ENCODE results near the gene SP6.
A peak's percentile ranks its signal among the peaks of the same experiment; 100 is the strongest.

Gene SP6

GRCh38 chr17:47850692-47851573, at the start of gene SP6:
Gene SP6, minus strand, starts transcription at chr17:47851163. Its CDS starts 2,734 bp downstream, at chr17:47848429.
- DNase-seq = peak; percentile 69

- DNase-seq = no peak
Observed at GRCh38 chr17:47899643-47900042, 48.7 kb upstream of the SP6 start.

- no peak for DNase-seq
Observed at GRCh38 chr17:47898241-47898640, 47.3 kb upstream of the SP6 start.

DNA sequence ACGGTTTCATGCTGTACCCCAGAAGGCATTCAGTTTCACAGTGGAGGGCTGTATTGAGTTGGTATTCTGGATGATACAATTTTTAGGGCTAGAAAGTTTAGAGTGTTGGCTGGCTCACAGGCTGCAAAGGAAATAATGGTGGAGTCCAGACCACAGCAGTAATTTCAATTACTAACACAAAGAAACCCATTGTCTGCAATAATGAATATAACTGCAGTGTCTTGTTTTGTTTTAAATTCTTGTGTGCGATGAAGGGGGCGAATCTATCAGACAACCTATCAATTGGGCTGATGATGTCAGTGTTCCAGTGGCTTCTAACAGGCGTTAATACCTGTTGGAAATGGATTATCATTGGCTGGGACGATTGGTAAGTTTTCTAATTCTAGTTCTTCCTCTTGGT, 46.6 kb upstream of the SP6 start:
- DNase-seq = no peak

GRCh38 chr17:47896672-47897490, 45.9 kb upstream of the SP6 start:
- no peak for DNase-seq

- peak; percentile 99 for DNase-seq
Observed at GRCh38 chr17:47895856-47896671, 45.1 kb upstream of the SP6 start, which contains the start of gene SP2. Gene SP2, plus strand, starts transcription at chr17:47896236. Its CDS starts 51 bp downstream, at chr17:47896287.

- DNase-seq = no peak
Observed at GRCh38 chr17:47895347-47895855, 44.4 kb upstream of the SP6 start.

- DNase-seq = no peak
Observed at GRCh38 chr17:47894498-47895346, 43.8 kb upstream of the SP6 start.

GRCh38 chr17:47891545-47892088, 40.7 kb upstream of the SP6 start:
- DNase-seq = no peak

GRCh38 chr17:47889734-47890529, 39.0 kb upstream of the SP6 start:
- DNase-seq = peak; percentile 95

DNA sequence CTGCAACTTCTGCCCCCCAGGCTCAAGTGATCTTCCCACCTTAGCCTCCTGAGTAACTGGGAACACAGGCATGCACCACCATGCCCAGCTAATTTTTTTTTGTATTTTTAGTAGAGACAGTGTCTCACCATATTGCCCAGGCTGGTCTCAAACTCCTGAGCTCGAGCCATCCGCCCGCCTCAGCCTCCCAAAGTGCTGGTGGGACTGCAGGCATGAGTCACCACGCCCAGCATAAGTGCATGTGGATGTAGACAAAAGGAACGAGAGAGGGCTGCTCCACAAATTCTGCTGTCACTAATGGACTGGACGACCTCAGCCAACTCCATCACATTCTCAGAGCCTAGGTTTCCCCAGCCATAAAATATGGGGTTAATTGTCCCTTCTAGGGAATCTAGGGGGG, 37.3 kb upstream of the SP6 start:
- no peak for DNase-seq

DNA sequence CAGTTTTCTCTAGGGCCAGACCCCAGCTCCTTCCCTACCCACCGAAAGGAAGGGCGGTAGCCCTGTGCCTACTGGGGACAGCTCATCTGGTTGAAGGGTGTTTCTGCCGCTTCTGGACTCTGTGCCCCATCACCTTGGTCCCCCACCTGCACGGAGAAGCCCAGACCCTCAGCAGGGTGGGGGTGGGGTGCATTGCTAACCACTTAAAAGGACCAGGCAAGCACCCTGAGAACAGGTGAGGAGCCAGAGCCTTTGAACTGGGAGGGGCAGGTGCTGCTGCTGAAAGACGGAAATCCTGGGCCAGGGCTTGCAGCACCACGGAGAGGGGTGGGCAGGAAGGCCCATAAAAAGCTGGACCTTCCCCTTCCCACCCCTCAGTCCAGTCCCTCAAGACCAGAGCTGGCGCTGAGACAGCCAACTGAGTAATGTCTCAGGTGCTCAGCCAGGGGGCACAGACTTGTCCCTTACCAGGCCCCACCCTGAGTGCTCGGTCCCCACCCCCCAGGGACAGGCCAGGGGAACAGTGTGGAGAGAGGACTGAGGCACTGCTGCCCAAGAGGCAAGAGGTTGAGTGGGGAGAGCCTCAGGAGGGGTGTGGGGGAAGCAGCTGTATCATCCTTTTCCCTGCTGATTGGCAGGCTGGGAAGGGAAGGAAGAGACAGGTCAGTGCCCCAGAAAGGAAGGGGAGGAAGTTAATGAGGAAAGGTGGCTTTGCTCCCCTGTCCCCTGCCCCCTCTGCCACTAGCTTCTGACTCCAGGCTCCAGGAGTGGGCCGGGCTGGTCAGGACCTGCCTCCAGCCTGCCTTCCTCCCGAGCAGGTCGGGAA, 34.2 kb upstream of the SP6 start:
- peak; percentile 20 for DNase-seq

GRCh38 chr17:47884427-47884740, 33.4 kb upstream of the SP6 start:
- no peak for DNase-seq

DNA sequence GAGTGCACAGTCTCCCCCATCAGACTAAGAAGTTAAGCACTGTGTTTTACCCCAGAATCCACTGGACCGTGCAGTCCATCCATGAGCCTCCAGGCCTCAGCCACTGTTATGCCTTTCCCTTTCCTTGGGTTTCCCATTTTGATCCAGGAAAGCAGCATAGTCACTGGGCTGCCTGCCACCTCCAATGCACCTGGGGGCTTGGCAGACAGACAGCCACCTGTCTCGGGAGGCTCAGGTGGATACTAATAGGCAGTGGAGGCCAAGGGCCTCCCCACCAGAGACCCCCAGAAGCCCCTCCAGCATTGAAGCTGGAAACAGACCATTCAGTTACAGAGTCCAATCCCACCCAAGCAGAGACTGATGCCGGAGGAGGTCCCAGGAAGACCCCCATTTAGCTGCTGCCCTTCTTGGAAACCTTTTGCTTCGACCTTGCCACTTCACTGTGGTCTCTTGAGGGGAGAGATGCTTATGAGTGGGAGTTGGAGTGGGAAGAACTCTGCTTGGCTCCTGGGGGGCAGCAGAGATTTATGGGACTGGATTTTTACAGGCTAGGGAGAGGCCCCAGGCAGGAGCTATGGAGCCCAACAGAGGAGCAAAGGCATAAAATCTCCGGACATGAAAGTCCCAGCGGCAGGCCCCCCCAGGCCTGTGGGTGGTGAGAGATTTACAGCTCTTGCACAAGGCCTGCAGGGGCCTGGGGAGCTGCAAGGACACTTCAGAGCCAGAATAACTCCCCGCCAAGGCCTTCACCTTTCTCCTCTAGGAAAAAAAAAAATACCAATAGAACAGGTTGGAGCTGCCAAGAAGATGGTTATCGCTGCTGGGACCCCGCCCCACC, 32.8 kb upstream of the SP6 start:
- no peak for DNase-seq

DNA sequence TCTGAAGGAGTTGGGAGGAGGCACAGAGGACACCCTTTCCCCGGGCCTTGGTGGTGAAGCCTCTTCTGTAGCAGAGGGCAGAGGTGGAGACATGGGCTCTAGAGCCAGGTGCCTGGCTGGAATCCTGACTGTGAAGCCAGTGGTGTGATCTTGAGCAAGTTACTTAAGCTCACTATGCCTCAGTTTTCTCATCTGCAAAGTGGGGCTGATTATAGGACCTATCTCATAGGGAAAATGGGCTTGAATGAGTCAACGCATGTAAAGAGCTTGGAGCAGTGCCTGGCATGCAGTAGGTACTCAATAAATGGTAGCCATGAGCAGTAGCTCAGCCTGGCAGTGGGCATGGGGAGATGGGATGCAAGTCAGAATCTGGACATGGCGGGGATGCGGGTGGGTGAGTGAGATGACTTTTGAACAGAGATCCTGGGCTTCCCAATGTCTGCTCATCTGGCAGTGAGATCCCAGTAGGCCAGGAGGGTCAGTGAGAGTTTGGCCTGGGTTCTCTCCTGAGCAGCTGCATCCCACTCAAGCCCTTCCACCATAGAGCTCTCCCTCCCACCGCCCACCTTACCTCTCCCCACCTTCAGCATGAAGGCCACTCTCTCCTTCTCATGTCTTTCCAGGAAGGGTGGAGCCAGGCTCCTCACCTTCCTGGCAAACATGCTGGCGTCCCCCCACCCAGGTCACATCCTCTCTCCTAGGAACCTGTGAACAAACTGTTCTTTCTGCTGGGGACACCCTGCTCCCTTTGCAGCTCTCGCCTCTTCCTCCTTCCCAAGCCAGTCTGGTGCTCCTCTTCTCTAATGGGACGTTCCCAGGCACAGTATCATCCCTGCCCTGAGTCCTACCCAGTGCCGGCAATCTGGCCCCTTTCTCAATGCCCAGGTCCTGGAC, 32.0 kb upstream of the SP6 start:
- no peak for DNase-seq

DNA sequence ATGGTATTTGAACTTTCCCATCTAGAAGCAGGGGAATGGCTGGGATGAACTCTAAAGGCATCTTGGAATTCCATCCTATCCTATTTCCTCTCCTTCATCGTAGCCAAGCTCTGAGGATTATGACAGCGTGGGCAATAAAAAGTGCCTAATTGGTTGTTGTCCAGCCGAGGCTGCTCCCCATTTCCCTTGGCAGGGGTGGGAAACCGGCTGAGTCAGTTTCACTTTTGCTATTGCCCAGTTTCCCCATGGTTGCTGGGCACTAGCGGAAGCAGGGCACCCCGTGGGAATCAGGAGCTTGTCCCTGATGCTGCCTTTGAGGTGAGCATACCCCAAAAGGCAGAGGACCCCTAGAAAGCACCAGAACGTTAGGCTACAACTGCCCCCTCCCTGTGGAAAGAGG, 31.3 kb upstream of the SP6 start:
- DNase-seq = no peak

- no peak for DNase-seq
Observed at GRCh38 chr17:47879776-47880454, 29.0 kb upstream of the SP6 start.

Measured in activated gamma-delta T cell treated with Interleukin-2 at 50 U/mL for 16 hours (primary cell).